Germinal center (tissue), 1 donor: ENCODE data around the gene AP1G2.
"Not testable (repeated sequence)": the region's sequence is repeated elsewhere in the genome, so short reads cannot be mapped to it uniquely, and the experiment has no call there.

Source experiments
- DNase-seq: peaks from one replicate; pipeline ENCODE4 v3.0.0; 2012; ENCODE audit warnings: mixed read lengths, low spot score

Gene AP1G2

DNA sequence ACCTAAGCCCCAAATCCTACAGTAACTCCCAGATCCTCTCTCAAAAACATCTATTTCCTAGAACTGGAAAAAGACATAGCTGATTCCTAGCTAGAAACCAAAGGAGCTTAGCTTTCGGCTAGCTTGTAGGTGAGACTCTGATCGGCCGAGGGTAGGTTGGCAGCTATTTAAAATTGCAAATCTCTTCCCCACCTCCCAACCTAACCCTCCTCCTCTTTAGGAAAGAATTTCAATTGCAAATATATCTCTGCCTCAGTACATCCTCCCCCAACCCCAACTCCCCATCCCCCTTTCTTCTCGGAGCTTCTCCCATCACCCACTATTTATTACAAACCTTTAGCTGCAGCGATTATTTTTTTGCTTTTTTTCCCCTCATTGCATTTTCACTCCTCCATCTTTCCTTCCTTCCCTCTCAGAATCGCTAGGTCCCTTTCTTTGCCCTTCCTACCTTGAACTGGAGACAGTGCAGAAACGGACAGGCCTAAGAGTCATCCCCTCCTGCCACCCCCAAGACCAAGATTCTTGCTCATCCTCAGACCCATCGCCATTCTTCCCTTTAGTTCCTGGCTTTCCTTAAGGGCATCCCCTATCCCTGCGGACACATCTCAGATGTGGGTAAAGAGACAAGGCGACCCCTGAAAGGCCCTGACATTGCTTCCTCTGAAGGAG is 29.4 kb downstream of the AP1G2 start:
- DNase-seq = no peak

DNA sequence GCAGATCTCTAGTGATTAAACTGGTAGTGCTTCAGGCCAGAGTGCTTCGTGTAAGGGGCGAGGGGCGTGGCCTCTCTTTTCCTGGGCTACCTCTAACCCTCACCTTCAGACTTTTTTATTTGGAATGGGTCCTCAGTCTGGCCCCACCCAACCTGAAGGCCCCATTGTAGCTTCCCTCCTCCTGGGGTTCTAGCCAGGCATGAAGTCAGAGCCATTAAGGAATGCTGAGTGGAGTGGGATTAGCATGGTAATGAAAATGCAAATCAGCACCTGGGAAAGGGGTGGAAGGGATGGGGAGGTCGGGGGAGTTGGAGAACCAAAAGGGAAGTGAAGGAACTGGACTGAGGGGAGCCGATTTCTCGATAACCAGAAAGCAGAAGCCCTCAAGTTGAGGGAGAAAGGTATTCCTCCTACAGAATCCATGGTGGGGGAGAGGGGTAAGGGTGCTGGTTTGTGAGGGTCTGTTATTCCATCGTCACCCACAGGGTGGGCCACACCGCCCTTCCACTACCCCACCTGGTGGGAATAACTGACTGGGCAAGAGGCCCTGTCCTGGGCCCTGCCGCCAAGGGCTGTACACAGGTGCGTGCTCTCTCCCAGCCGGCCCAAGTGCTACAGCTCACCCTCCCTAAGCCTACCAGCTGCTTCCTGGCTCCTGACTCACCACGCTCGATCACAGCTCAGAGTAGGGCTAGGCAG is 30.1 kb downstream of the AP1G2 start:
- no peak for DNase-seq

DNA sequence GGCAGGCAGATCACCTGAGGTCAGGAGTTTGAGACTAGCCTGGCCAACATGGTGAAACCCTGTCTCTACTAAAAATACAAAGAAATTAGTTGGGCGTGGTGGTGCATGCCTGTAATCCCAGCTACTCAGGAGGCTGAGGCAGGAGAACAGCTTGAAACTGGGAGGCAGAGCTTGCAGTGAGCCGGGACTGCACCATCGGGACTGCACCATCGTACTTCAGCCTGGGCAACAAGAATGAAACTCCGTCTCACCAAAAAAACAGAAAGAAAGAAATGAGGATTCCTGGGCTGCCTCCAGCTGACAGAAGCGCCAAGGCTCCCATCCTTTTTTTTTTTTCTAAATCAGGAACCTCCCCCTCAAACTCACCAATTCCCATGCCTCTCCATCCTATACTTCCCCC is 30.7 kb downstream of the AP1G2 start:
- DNase-seq = not testable (repeated sequence)

DNA sequence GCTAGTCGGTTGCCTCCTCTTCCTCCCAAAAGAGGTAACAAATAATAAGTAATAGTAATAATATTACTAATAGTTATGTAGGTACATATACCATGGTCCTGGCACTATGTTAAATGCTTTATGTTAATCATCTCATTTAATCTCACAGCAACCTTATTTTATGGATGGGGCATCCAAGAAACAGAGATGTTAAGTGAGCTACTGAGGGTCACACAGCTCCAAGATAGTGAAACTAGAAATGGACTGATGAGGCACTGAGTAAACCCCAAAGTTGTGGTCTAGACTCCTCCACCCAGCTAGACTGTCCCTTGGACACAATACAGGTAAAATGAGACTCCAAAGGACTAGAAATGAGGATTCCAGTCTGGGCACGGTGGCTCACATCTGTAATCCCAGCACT is 31.1 kb downstream of the AP1G2 start:
- DNase-seq = no peak

DNA sequence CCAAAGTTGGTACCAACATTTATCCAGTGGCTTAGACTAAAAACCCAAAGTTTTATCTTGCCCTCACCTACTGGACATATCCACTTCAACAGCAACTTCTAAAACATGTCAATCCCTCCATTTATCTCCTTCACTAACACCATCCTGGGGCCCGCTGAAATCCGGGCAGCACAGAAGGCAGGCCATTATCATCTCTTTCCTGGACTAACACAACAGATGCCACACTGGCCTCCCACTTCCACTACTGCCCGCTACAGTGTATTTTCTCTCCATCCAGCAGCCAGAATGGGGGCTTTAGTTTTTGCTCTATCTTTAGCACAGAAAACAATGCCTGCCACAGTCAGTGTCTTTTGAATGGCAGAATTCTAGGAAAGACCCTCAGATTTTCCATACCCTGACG is 31.6 kb downstream of the AP1G2 start:
- DNase-seq = no peak

DNA sequence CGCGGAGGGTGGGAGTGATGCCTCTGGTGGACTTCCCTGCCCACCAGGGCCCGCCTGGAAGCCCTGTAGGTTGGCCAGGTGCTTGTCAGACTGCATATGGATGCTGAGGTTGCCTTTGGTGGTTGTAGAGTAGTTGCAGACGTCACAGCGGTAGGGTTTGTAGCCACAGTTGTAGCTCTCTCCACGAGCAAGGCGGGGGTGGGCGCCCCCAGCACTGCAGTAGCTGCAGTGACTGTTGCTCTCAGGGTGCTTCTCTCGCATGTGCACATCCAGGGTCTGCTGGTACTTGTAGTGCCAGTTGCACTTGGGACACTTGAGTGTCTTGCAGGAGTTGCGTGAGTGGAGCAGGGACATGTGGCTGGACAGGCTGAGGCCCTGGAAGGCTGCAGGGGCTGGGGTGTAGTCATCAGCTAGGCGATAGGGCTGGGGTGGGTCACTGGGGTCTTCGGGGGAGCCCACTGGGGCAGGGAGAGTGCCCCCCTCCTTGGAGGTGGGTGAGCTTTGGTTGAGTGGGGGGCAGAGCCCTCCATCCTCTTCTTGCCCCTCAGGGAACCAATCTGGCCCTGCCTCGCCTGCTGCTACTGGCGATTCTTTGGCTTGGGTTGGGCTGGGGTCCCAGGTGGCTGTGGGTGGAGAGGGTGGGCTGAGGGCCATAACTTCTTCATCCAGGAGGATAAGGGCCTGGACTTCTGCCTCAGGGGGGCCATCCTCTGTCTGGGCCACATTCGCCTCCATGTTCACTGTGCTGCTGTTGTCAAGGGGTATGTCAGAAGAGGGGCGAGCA is 33.7 kb downstream of the AP1G2 start:
- no peak for DNase-seq

DNA sequence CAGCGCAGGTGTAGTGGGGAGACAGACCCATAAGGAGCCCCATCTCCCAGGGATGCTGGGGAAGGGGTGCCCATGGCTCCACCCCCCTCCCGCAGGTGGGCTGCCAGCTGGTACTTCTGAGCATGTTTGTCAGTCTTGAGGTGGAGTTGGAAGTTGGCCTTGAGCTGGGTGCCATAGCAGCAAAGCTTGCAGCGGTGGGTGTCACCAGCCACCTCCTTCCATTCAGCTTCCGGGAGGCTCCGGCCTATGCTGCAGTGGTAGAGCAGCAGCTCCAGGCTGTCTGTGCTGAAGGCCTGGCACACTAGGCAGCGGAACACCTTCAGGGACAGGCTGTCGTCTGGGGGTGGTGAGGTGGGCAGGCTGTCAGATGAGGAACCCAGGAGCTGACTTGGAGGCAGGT is 34.9 kb downstream of the AP1G2 start:
- DNase-seq = no peak

DNA sequence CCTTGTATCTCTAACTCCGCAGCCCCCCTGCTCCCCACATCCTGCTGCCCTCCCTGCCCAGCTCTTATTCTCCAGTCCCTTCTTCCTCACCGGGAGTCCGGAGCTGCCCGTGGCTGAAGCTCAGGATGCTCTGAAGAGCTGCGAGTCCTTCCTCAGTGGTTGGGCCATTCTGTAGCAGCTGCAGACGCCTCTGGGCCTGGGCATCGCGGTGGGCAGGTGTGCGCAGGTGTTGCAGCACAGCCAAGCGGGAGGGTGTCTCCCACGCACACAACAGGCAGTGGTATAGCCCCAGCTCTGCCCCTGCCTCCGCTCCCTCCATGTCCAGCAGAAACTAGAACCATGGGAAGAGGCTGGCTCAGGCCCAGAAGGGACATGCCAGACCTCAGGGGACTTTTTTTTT is 36.2 kb downstream of the AP1G2 start:
- DNase-seq = no peak

DNA sequence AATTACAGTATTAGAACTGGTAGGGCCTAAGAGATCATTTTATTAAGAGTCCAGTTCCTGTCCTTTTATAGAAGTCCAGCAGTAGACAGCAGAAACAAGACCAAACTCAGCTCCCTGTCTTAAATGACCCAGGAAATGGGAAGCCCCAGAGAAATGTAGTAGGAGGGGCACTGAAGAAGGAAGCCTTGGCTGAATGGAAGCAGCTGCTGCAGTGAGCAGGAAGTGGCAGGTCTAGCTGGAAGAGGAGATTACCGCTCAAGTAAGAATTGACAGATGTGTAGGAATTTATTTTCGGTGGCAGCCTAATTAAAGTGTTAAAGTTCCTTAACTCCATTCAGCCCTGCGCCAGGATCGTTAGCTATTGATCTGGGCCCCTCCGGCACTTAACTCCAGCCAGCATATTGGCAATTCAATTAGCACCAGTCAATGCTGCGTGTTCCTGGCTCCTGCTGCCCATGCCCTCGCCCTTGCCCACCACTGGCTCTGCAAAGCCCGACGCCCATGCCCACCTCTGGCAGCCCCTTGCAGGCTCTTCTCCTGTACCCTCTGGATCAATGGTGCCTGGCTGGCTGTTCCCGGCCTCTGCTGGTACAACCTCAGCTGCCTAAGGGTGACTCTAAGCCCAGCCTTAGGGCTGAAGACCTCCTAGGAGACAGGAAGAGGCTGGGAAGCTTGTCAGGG is 37.1 kb downstream of the AP1G2 start:
- no peak for DNase-seq

DNA sequence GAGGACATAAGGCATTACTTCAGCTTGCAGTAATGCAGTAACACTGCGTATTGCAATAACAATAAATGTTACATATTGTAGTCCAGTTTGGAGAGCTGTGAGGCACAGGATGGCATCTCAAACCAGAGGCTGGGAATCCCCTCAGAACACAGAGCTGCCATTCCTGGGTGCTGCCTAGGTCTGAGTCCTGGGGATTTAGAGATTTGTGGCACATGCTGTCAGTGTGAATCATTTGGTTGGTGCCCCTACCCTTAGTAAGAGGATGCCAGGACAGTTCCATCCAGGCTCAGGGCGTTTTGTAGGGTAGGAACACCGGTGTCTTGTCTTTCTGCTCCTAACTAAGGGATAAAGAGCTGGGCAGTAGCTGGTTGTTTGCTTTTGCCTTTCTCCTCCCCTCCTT is 38.6 kb downstream of the AP1G2 start:
- no peak for DNase-seq

DNA sequence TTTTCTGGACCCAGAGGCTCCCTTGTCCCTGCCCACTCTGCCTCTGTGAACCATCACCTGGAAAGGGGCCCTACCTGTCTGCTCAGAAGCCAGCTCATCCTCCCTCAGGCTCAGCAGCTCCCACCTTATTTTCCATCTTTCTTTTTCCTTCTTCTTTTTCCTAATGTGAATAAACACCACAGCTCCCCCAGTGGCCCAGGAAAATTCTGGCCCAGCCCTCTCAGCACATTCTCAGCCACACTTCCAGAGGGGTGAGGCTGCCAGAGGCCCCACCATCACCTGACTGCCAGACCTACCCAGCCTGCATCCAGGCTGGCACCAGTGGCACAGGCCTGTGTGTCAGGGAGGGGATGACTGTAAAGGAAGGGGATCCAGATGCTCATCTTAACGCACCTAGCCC is 39.0 kb downstream of the AP1G2 start:
- DNase-seq = no peak

DNA sequence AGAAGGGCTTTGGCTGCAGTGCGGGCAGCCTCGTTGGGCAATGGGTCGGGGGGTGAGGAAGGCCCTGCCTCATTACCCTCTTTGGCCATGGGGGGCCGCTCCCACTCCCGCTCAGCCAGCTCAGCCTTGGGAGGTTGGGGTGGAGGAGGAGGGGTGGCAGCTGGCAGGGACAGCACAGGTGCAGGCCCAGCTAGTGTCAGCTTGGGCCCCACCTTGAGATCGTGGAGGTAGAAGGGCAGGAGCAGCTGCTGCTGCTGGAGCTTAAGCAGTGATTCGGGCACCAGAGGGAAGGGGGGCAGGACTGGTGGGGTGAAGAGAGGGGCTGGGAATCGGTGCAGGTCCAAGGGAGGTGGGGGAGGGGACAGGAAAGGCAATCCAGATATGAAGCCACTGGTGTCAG is 42.0 kb downstream of the AP1G2 start:
- DNase-seq = no peak

DNA sequence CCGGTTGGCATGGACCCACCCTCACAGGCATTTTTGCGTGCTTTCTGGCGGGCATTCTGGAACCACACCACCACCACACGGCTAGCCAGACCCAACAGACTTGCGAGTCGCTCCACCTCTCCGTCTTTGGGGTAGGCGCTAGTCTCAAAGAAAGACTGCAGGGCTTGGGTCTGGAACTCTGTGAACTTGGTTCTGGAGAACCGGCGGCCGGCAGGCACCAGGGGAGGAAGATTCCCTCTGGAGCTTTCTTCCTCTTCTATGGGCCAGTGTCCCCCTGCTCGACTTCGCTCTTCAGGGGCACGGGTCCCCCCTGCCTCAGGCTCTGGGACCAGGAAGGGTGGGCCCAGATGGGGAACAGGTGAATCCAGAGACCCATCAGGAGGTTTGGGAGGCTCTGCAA is 42.6 kb downstream of the AP1G2 start:
- DNase-seq = no peak

DNA sequence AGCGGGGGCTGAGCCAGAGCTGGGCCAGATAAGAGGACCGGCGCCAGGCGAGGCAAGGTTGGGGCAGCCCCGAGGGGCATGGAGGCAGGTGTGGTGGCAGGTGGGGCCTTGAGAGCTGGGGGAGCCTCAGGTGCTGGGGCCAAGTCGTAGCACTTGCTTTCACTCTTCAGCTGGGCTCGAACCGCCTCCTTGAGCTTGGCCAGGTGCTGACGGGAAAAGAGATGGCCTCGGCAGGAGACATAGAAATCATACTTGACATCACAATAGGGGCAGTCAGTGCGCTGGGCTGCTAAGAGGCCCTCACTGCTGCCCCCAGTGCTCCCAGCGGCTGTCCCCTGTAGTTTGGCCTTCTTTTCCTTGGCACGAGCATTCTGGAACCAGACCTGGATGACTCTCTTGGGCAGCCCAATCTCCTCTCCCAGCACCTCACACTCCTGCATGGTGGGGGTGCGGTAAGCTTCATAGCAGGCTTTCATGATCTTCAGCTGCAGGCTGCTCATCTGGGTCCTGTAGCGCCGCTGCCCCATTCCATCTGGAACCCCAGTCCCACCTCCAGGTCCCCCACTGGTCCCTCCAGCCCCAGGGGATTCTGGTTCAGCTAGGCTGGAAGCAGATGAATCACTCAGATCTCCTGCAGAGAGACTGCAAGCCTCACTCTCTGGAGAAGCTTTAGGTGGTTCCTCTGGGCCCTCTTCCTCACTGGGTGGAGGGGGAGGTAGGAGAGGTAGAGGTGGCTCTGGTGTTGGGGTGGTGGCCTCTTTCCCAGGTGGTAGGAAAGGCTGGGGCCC is 44.2 kb downstream of the AP1G2 start:
- no peak for DNase-seq

DNA sequence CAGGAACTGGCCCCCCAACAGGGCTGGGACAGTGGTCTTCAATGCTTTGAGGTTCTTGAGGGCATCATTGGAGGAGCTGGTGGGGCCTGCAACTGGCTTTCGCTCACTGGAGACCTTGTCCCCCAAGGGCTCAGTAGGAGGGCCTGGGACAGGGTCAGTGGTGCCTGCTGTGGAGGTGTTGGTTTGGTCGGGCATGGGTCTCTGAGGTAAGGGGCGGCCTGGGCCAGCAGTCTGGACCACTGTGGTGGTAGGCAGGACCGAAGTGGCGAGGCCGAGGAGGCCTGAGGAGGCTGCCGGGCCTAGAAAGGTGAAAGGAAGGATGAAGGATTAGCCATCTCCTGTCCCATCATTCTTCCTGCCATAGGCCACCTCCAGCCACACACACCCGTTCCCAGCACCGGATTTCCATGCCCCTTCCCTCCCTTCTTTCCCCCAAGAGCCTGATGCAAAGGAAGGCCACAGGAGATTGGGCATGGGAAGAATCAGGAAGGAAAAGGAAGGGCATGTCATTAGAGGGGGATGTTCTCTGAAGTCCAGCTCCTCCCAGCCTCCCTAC is 44.9 kb downstream of the AP1G2 start:
- DNase-seq = no peak

DNA sequence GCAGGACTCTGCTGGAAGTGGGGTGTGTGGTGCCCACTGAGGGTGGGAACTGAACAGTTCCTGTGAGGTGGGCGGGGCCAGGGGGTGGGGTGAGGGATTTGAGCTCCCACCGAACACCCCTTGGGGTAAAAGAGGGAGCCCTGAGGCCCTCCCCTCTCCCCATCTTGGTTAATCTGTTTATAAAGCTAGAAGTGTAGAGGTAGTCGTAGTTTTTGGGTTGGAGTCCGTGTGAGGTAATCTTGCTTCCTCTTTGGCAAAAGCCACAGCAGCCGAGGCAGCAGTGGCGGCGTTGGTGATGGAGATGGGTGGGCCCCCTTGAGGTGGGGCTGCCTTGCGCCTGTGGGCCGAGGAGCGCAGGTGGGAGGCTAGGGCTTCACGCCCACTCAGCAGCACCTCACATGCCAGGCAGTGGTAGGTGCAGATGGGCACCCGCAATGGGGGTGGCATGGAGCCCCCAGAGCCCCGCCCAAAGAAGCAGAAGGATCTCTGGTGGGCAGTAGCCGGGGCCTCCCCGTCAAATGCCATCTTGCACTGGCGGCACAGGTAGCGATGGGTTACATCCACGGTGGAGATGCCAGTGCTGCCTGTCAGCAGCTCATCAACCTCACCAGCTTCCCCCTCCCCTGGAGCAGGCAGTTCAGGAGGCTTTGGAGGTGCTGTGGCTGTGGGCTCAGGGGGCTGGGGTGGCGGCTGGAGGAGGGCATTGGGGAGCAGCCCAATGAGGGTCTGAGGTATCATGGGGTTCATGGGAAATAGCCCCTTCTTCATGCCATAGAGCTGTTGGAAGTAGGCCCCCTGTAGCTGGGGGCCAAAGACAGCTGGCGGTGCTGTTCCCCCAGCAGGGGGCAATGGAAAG is 45.6 kb downstream of the AP1G2 start:
- no peak for DNase-seq

DNA sequence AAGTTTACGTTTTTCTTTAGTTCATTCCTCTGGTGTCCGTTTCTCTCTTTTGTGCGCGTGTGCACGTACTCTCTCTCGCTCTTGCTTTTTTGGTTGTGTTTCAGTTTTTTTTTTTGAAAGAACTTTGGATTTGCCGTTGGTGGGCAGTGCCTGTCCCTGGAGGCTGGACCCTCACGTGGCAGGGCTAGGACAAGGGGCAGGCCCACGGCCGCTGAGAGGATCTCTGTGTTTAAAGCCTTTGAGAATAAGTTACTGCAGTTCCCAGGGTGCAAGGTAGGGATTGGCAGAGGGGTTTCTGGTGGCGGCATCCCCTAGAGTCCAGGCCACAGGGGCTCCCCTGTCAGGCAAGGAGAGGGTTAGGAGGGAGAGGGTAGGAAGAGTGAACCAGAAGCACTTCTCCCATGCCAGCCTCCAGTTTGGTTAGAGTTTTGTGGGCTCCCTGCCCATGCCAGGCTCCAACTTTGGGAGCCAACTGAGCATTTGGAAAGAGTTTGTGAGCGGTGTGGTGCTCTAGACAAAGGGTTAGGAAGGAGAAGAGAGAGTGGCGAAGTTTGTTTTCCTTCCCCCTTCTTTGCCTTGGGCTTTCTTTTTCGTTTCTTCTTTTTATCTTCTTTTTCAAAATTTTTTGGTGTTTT is 46.6 kb downstream of the AP1G2 start:
- DNase-seq = no peak

DNA sequence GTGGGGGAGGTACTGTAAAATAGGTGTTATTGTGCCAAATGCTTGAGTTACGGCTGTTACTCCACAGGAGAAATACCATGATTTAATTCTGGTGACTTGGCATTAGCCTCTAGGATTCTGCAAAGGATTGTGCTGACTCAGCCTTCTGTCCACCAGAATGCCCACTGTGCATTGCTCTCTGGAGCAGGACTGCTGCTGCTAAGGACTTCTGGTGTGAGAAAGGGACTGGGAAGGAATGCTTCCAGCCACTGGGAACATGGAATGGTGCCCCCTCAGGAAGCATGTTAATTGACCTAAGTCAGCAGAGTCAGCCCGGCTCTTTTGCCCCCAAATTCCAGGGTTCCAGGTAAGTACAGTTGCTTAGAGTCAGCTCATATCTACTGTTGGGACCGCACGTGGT is 48.9 kb downstream of the AP1G2 start:
- no peak for DNase-seq

DNA sequence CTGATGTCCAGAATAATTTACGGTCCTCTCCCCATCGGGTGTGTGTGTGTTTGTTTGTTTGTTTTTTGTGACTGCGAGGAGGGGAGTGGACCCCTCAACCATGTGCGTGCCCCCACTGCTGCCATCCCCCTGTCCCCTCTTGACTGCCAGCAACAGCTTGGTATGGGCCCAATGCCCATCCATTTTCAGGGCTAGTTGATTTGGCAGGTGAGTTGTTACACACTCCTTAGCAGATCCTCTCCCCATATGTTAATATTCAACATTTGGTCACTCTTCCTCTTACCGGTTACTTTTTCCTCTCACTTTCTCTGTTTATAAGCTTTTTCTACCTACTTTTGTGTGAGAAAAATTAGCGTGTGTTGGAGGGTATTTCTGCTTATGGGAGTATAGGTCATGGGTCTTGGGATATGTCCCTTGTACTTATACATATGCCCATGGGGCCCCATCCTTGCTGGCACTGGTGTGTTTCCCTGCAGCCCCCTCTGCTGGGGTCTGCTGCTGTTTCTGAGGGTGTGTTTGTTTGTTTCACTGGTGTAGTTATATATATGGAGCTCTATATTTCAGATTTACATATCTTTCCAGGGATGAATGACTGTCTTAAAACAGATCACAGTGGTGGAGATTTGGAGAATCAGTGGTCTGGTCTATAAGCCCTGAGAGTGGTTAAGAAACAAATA is 49.8 kb downstream of the AP1G2 start:
- DNase-seq = no peak

DNA sequence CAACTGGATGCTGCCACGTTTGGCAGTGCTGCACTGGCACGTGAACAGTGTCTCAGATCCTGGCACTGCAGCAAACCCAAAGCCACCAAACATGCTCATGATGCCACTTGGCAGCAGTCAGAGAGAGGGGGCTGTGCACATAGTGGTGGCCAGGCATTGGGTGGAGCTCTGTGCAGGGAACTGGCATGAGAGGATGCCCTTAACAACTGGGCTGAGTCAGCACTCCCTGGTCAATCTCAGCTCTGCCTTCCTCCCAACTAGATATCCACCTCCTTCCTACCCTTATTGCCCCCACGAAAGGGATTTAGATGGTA is 53.0 kb downstream of the AP1G2 start:
- no peak for DNase-seq
